Endothelial cell of umbilical vein (primary cell): ENCODE measurements around the gene POLR3GL. TPM values are rescaled to one million over a fixed set of nuclear protein-coding genes. Genes with fewer than 3 reads are reported as not detected.

Experiments
- BruUV-seq: library from RNA; stranded (reverse); fragments of 400-500 nt; replicated peaks from 2 replicates; lab custom pipeline; 2021; lab: Mats Ljungman, UMichigan
- CTCF ChIA-PET: fragments of 300-600, 350-600 bp; sonication (Branson Sonifier 250); formaldehyde crosslinking; loops from one replicate; lab custom pipeline; 2021; ENCODE audit warnings: antibody characterized with exemption, inconsistent platforms; lab: Charles Lee
- POLR2A ChIA-PET: fragments of 300-600, 350-600 bp; sonication (Branson Sonifier 250); formaldehyde crosslinking; loops from one replicate; lab custom pipeline; 2021; ENCODE audit warnings: antibody characterized with exemption, inconsistent platforms; lab: Charles Lee
- DNase-seq: peaks from one replicate; pipeline ENCODE4 v3.0.0-alpha.2; 2011; ENCODE audit warnings: low read depth, low spot score
- FAIRE-seq: peaks from 2 replicates; lab custom pipeline; 2011; peaks lifted over from hg19 to GRCh38; lab: Jason Lieb, UNC
- H2AFZ ChIP-seq: 2 replicates; pipeline ENCODE4 v1.6.0; 2012; ENCODE audit warnings: low read depth, low read length, control low read depth, inconsistent platforms
- H3K27ac ChIP-seq: 2 replicates; pipeline ENCODE4 v1.5.1; 2011; ENCODE audit warnings: low read depth, mild to moderate bottlenecking, control low read depth, low read length, moderate library complexity; ENCODE audit not compliant: insufficient read depth
- H3K27me3 ChIP-seq, 2 experiments: 2 replicates each; pipeline versions ENCODE4 v1.6.0 to v1.6.1; 2011; ENCODE audit warnings: low read length in 2 of 2, mixed read lengths in 1 of 2; ENCODE audit not compliant: control insufficient read depth in 2 of 2, insufficient read depth in 2 of 2
- H3K36me3 ChIP-seq, 2 experiments: 2 replicates in 1 of 2; 3 replicates in 1 of 2; pipeline ENCODE4 v1.5.1; 2011; ENCODE audit warnings: low read length in 2 of 2, mild to moderate bottlenecking in 1 of 2, moderate library complexity in 1 of 2; ENCODE audit not compliant: control insufficient read depth in 2 of 2, insufficient read depth in 2 of 2; ENCODE audit errors: extremely low read depth in 1 of 2
- H3K4me1 ChIP-seq: 3 replicates; pipeline ENCODE4 v1.5.1; 2011; ENCODE audit warnings: mild to moderate bottlenecking, low read length; ENCODE audit not compliant: control insufficient read depth, insufficient read depth; ENCODE audit errors: extremely low read depth
- H3K4me2 ChIP-seq: 2 replicates; pipeline ENCODE4 v1.6.1; 2011; ENCODE audit warnings: low read length, control low read depth, mixed read lengths; ENCODE audit not compliant: insufficient read depth
- H3K4me3 ChIP-seq, 3 experiments: fragments of 200-600 bp in 1 of 3; sonication (generic), shearing (Covaris generic) in 1 of 3; replicated peaks in 1 of 3; 2 replicates each; pipeline ENCODE4 v1.5.1; 2011 to 2016; ENCODE audit warnings: control low read depth in 3 of 3, low read length in 3 of 3, mild to moderate bottlenecking in 2 of 3, inconsistent platforms in 1 of 3, low read depth in 1 of 3, moderate library complexity in 1 of 3; ENCODE audit not compliant: insufficient read depth in 1 of 3
- H3K79me2 ChIP-seq: 2 replicates; pipeline ENCODE4 v1.6.0; 2012; ENCODE audit warnings: low read length, inconsistent platforms; ENCODE audit not compliant: control insufficient read depth, insufficient read depth
- H3K9ac ChIP-seq: replicated peaks from 2 replicates; pipeline ENCODE3; 2011; ENCODE audit warnings: low read length, control low read depth; ENCODE audit not compliant: insufficient read depth; ENCODE audit errors: extremely low read depth
- H3K9me1 ChIP-seq: replicated peaks from 3 replicates; pipeline ENCODE4 v1.6.0; 2011; ENCODE audit warnings: mild to moderate bottlenecking, low read length; ENCODE audit not compliant: control insufficient read depth, insufficient read depth; ENCODE audit errors: extremely low read depth
- H3K9me3 ChIP-seq: replicated peaks from 2 replicates; pipeline ENCODE4 v1.5.1; 2012; ENCODE audit warnings: low read length, inconsistent platforms; ENCODE audit not compliant: control insufficient read depth, insufficient read depth
- H4K20me1 ChIP-seq: replicated peaks from 2 replicates; pipeline ENCODE3; 2011; ENCODE audit warnings: mild to moderate bottlenecking, low read length; ENCODE audit not compliant: control insufficient read depth, insufficient read depth; ENCODE audit errors: extremely low read depth
- CTCF ChIP-seq, 2 donors: IDR thresholded peaks; 1 replicate in 1 of 2; 2 replicates in 1 of 2; pipeline ENCODE4 v1.5.1; 2011; ENCODE audit warnings: low read length in 2 of 2, mild to moderate bottlenecking in 2 of 2, moderate library complexity in 2 of 2, control low read depth in 1 of 2, inconsistent platforms in 1 of 2, low read depth in 1 of 2; ENCODE audit not compliant: insufficient read depth in 1 of 2; ENCODE audit errors: extremely low read depth in 1 of 2
- EZH2 ChIP-seq: IDR thresholded peaks from 2 replicates; pipeline ENCODE4 v1.6.1; 2012; ENCODE audit warnings: borderline replicate concordance, low read depth, mild to moderate bottlenecking, moderate library complexity, low read length, inconsistent platforms; ENCODE audit not compliant: severe bottlenecking
- FOS ChIP-seq: IDR thresholded peaks from 2 replicates; pipeline ENCODE4 v1.6.1; 2011; ENCODE audit warnings: mild to moderate bottlenecking, low read length, moderate library complexity, borderline replicate concordance; ENCODE audit not compliant: insufficient read depth
- GATA2 ChIP-seq: IDR thresholded peaks from 2 replicates; pipeline ENCODE4 v1.7.0; 2011; ENCODE audit warnings: low read depth, mild to moderate bottlenecking, moderate library complexity, mixed read lengths, low read length; ENCODE audit not compliant: insufficient read length, insufficient read depth
- JUN ChIP-seq: IDR thresholded peaks from 2 replicates; pipeline ENCODE4 v1.6.1; 2011; ENCODE audit warnings: borderline replicate concordance, low read depth; ENCODE audit not compliant: insufficient read length, insufficient read depth
- MAX ChIP-seq: IDR thresholded peaks from 2 replicates; pipeline ENCODE4 v1.6.1; 2011; ENCODE audit not compliant: insufficient read depth, insufficient read length
- MYC ChIP-seq: IDR thresholded peaks from one replicate; pipeline ENCODE4 v1.6.1; 2011; ENCODE audit warnings: mild to moderate bottlenecking, low read depth, low read length
- POLR2A ChIP-seq: IDR thresholded peaks from 2 replicates; pipeline ENCODE4 v1.6.1; 2012; ENCODE audit warnings: low read depth, mild to moderate bottlenecking, control low read depth, low read length
- POLR2AphosphoS5 ChIP-seq: IDR thresholded peaks from 2 replicates; pipeline ENCODE4 v1.6.1; 2012; ENCODE audit warnings: low read depth, mild to moderate bottlenecking, control low read depth, low read length, moderate library complexity; ENCODE audit not compliant: insufficient read depth
- dilution Hi-C: fragments of 300-500 bp; cut with MboI; formaldehyde crosslinking; loops from one replicate; pipeline ENCODE4 v1.15.0; 2019; ENCODE audit warnings: low sequenced_read_pairs; ENCODE audit not compliant: extremely low pct_ligation_motif_present
- intact Hi-C: fragments of 100-400 bp; cut with micrococcal nuclease; formaldehyde crosslinking; loops from one replicate; pipeline ENCODE4 v1.10.0; 2022
- polyA plus RNA-seq, 4 experiments: library from polyadenylated mRNA; depleted of rRNA in 3 of 4; stranded (reverse) in 3 of 4; unstranded in 1 of 4; fragments of >200 nt; gene quantifications; 2 replicates each; pipeline versions ENCODE4 v1.2.1 to v1.2.3, GENCODE V29; 2011 to 2012; ENCODE audit warnings: missing spikeins in 1 of 4
- total RNA-seq: library from RNA; stranded (reverse); gene quantifications from 2 replicates; pipeline ENCODE4 v1.2.3, GENCODE V29; 2021

Gene POLR3GL
- total and polyA plus RNA-seq, 2 donors (not counting 3 experiments of a cell fraction or from before 2014, with no cell fraction given) = 12.4 to 15.3 TPM

GRCh38 chr1:145967288-145967687 is 2.8 kb downstream of the POLR3GL start:
- Histone ChIP-seq H4K20me1 (no peaks in the 10 kb centered on the region), H3K9ac (no peak overlapping the region), H3K27ac (no peak overlapping the region), H3K9me1 (no peaks in the 10 kb centered on the region), H2AFZ (no peak overlapping the region), H3K4me1 (peaks cover 18% of the 10 kb centered on the region), H3K27me3 (no peaks in the 10 kb centered on the region), H3K79me2 (no peaks in the 10 kb centered on the region), H3K36me3 (no peaks in the 10 kb centered on the region), H3K9me3 (no peaks in the 10 kb centered on the region), H3K4me3 (no peak overlapping the region), H3K4me2 (no peak overlapping the region)
- no peak for TF ChIP-seq MYC
- TF ChIP-seq CTCF (IDR thresholded peaks at IDR 0.05; ENCODE audit: extremely low read depth in 1 of 2, insufficient read depth in 1 of 2, low read depth in 1 of 2, low read length in 2 of 2) = no peak
- no peak for TF ChIP-seq POLR2A
- no peak for TF ChIP-seq FOS
- TF ChIP-seq GATA2 = no peak
- no peak for TF ChIP-seq MAX
- no peak for TF ChIP-seq EZH2
- TF ChIP-seq JUN = no peak
- TF ChIP-seq POLR2AphosphoS5 = no peak
- FAIRE-seq = no peak
- intact Hi-C loops = no loop called here
- BruUV-seq = no TSS peak
- dilution Hi-C loops = no loop called here
- no peak for DNase-seq
- CTCF ChIA-PET = interaction anchor here (1.0 to 1.6 kb wide), 3 partner anchors 10 to 122 kb away, joined by 3 to 4 read pairs (median 4); partner anchors contain the start of gene NUDT17
- POLR2A ChIA-PET = no interaction called here
